ENCODE results near the gene JMJD1C. TPM values are rescaled to one million over a fixed set of nuclear protein-coding genes. Genes with fewer than 3 reads are reported as not detected.

JMJD1C gene
- total and polyA plus RNA-seq, 10 of the 15 experiments (the other 5 are each of a cell fraction or from before 2014, with no cell fraction given): 31.2 to 83.3 (median 49.5) TPM

- Histone ChIP-seq H4K20me1 (ENCODE audit: control insufficient read depth, insufficient read depth) (no peaks in the 10 kb centered on the region), H2AFZ (ENCODE audit: control insufficient read depth, low read depth, low read length) (no peak overlapping the region), H3K4me1 (ENCODE audit: control insufficient read depth, insufficient read depth, low read length) (no peaks in the 10 kb centered on the region), H3K36me3 (ENCODE audit: control insufficient read depth in 2 of 2, insufficient read depth in 2 of 2, low read length in 1 of 2) (no peaks in the 10 kb centered on the region; a peak in 1 of 4 replicates), H3K9ac (ENCODE audit: control insufficient read depth, insufficient read depth, low read length) (no peak overlapping the region), H3K4me3 (no peak overlapping the region), H3K79me2 (ENCODE audit: control insufficient read depth, insufficient read depth, low read length) (peaks cover 10% of the 10 kb centered on the region), H3K4me2 (ENCODE audit: control insufficient read depth, insufficient read depth) (no peak overlapping the region), H3K9me3 (replicated peaks; ENCODE audit: control insufficient read depth, insufficient read depth, low read length) (no peaks in the 10 kb centered on the region; the same call in 2 of the 3 replicates), H3K27ac (ENCODE audit: control insufficient read depth, insufficient read depth) (no peak overlapping the region), H3K27me3 (replicated peaks in 1 of 2; ENCODE audit: control insufficient read depth in 2 of 2, insufficient read depth in 2 of 2, low read length in 1 of 2) (no peaks in the 10 kb centered on the region)
- intact Hi-C loops (cut with micrococcal nuclease; ENCODE audit: unreplicated experiment) (no loop called here), in situ Hi-C loops (cut with MboI) (no loop called here)
- no peak for ATAC-seq
- no TSS peak for BruUV-seq (replicated peaks)
- ChIA-PET POLR2A (no interaction called here), SMC1A (ENCODE audit: uncharacterized antibody, unreplicated experiment) (interaction anchor here (1.0 to 1.1 kb wide), 2 partner anchors 10 to 78 kb away, joined by 4 to 5 read pairs; no protein-coding TSS in a partner anchor), CTCF (interaction anchor here (0.5 to 1.5 kb wide), 3 partner anchors 12 to 235 kb away, joined by 3 to 5 read pairs (median 3); no protein-coding TSS in a partner anchor), RAD21 (ENCODE audit: unreplicated experiment) (no interaction called here)
- TF ChIP-seq NFYB (IDR thresholded peaks at IDR 0.05; ENCODE audit: insufficient read depth, low read depth, low read length): no peak
- TF ChIP-seq MXI1 (IDR thresholded peaks at IDR 0.05; ENCODE audit: low read depth, low read length): no peak
- TF ChIP-seq CHD1 (IDR thresholded peaks at IDR 0.05; ENCODE audit: low read depth, low read length): no peak
- TF ChIP-seq ATF7 (IDR thresholded peaks at IDR 0.05; ENCODE audit: low read depth): no peak
- TF ChIP-seq POLR2A (IDR thresholded peaks at IDR 0.05; ENCODE audit: low read depth, low read length): no peak
- no peak for TF ChIP-seq ETV6 (conservative IDR thresholded peaks at IDR 0.05 in 1 of 2, IDR thresholded peaks at IDR 0.05 in 1 of 2; ENCODE audit: borderline replicate concordance in 1 of 2, low read depth in 1 of 2)
- no peak for DNase-seq (ENCODE audit: low read depth, low spot score)
- no peak for FAIRE-seq
- WGBS (ENCODE audit: insufficient coverage, insufficient replicate concordance, low lambda C conversion rate, missing lambda C conversion rate): 94% methylated on average over 1 of the region's 1 CpG
Measured at GRCh38 chr10:63446716-63447440, 18.9 kb downstream of the JMJD1C start.

GRCh38 chr10:63441404-63441803, 24.4 kb downstream of the JMJD1C start:
- DNase-seq (ENCODE audit: low read depth, low spot score) (no peak), ATAC-seq (no peak), FAIRE-seq (no peak)
- no peaks in the 10 kb centered on the region for H3K4me1 ChIP-seq (ENCODE audit: control insufficient read depth, insufficient read depth, low read length)
- ChIA-PET RAD21 (ENCODE audit: unreplicated experiment) (no interaction called here), POLR2A (no interaction called here), CTCF (no interaction called here), SMC1A (ENCODE audit: uncharacterized antibody, unreplicated experiment) (no interaction called here)
- in situ Hi-C loops (cut with MboI): no loop called here
- BruUV-seq (replicated peaks): no TSS peak
- no peak overlapping the region for H2AFZ ChIP-seq (ENCODE audit: control insufficient read depth, low read depth, low read length)
- no peaks in the 10 kb centered on the region for H3K27me3 ChIP-seq (replicated peaks in 1 of 2; ENCODE audit: control insufficient read depth in 2 of 2, insufficient read depth in 2 of 2, low read length in 1 of 2)
- WGBS (ENCODE audit: insufficient coverage, insufficient replicate concordance, low lambda C conversion rate, missing lambda C conversion rate): 98% methylated on average over 3 of the region's 3 CpGs
- intact Hi-C loops (cut with micrococcal nuclease; ENCODE audit: unreplicated experiment): no loop called here
- H3K9ac ChIP-seq (ENCODE audit: control insufficient read depth, insufficient read depth, low read length): no peak overlapping the region
- H3K27ac ChIP-seq (ENCODE audit: control insufficient read depth, insufficient read depth): no peak overlapping the region
- H3K9me3 ChIP-seq (replicated peaks; ENCODE audit: control insufficient read depth, insufficient read depth, low read length): no peaks in the 10 kb centered on the region
- H3K36me3 ChIP-seq (ENCODE audit: control insufficient read depth in 2 of 2, insufficient read depth in 2 of 2, low read length in 1 of 2): no peaks in the 10 kb centered on the region; a peak in 1 of 4 replicates
- peaks cover 5% of the 10 kb centered on the region for H3K79me2 ChIP-seq (ENCODE audit: control insufficient read depth, insufficient read depth, low read length)
- no peak overlapping the region for H3K4me3 ChIP-seq
- H4K20me1 ChIP-seq (ENCODE audit: control insufficient read depth, insufficient read depth): no peaks in the 10 kb centered on the region
- H3K4me2 ChIP-seq (ENCODE audit: control insufficient read depth, insufficient read depth): no peak overlapping the region
- TF ChIP-seq E2F4 (IDR thresholded peaks at IDR 0.05; ENCODE audit: low read depth, low read length) (no peak), BCLAF1 (IDR thresholded peaks at IDR 0.05) (no peak), SUZ12 (IDR thresholded peaks at IDR 0.05; ENCODE audit: unreplicated experiment) (no peak), BHLHE40 (IDR thresholded peaks at IDR 0.05; ENCODE audit: borderline replicate concordance in 1 of 2, low read depth in 2 of 2, low read length in 1 of 2) (no peak), RCOR1 (conservative IDR thresholded peaks at IDR 0.05; ENCODE audit: low read depth, low read length) (no peak), RUNX3 (IDR thresholded peaks at IDR 0.05; ENCODE audit: low read length) (no peak), CBX3 (IDR thresholded peaks at IDR 0.05; ENCODE audit: borderline replicate concordance, low read depth) (no peak), TCF7 (IDR thresholded peaks at IDR 0.05; ENCODE audit: borderline replicate concordance) (no peak)

All from GM12878 (cell line).